Activated CD4-positive, alpha-beta T cell treated with anti-CD3 and anti-CD28 coated beads for 24 hours (primary cell): ENCODE data around the gene NBAS.
"Not testable (repeated sequence)": the region's sequence is repeated elsewhere in the genome, so short reads cannot be mapped to it uniquely, and the experiment has no call there.

Source experiments
- DNase-seq, 2 donors: peaks; one replicate each; pipeline ENCODE4 v3.0.0-alpha.2; 2020; ENCODE audit warnings: low read depth in 2 of 2

Gene NBAS

GRCh38 chr2:15460112-15460620, 101.0 kb downstream of the NBAS start:
- DNase-seq: no peak

GRCh38 chr2:15458277-15458676, 102.9 kb downstream of the NBAS start:
- DNase-seq: no peak

GRCh38 chr2:15457868-15458267, 103.3 kb downstream of the NBAS start:
- no peak for DNase-seq

GRCh38 chr2:15456352-15456751, 104.8 kb downstream of the NBAS start:
- no peak for DNase-seq

- DNase-seq: no peak
Observed at GRCh38 chr2:15450808-15451207, 110.3 kb downstream of the NBAS start.

- no peak for DNase-seq
Observed at GRCh38 chr2:15449556-15450236, 111.4 kb downstream of the NBAS start.

GRCh38 chr2:15448250-15448839, 112.8 kb downstream of the NBAS start:
- DNase-seq: no peak

- DNase-seq: no peak
Observed at GRCh38 chr2:15447381-15447780, 113.8 kb downstream of the NBAS start.

GRCh38 chr2:15446961-15447360, 114.2 kb downstream of the NBAS start:
- DNase-seq: no peak

- no peak for DNase-seq
Observed at GRCh38 chr2:15445891-15446562, 115.1 kb downstream of the NBAS start.

GRCh38 chr2:15439768-15440524, 121.2 kb downstream of the NBAS start:
- not testable (repeated sequence) for DNase-seq

GRCh38 chr2:15439366-15439765, 121.8 kb downstream of the NBAS start:
- not testable (repeated sequence) for DNase-seq

- DNase-seq: no peak
Observed at GRCh38 chr2:15436195-15436594, 124.9 kb downstream of the NBAS start.

- no peak for DNase-seq
Observed at GRCh38 chr2:15435474-15435873, 125.7 kb downstream of the NBAS start.

- DNase-seq: no peak
Observed at GRCh38 chr2:15432642-15433256, 128.4 kb downstream of the NBAS start.

GRCh38 chr2:15429032-15429431, 132.1 kb downstream of the NBAS start:
- DNase-seq: no peak

GRCh38 chr2:15427987-15428386, 133.1 kb downstream of the NBAS start:
- DNase-seq: no peak

- no peak for DNase-seq
Observed at GRCh38 chr2:15426606-15427005, 134.5 kb downstream of the NBAS start.

- no peak for DNase-seq
Observed at GRCh38 chr2:15425712-15426111, 135.4 kb downstream of the NBAS start.

- no peak for DNase-seq
Observed at GRCh38 chr2:15421753-15422152, 139.4 kb downstream of the NBAS start.

GRCh38 chr2:15415748-15416147, 145.4 kb downstream of the NBAS start:
- DNase-seq: no peak

GRCh38 chr2:15412779-15413178, 148.4 kb downstream of the NBAS start:
- DNase-seq: no peak
